ENCODE measurements around the gene RALA.
"Not testable (repeated sequence)": the region's sequence is repeated elsewhere in the genome, so short reads cannot be mapped to it uniquely, and the experiment has no call there.

The RALA gene

DNA sequence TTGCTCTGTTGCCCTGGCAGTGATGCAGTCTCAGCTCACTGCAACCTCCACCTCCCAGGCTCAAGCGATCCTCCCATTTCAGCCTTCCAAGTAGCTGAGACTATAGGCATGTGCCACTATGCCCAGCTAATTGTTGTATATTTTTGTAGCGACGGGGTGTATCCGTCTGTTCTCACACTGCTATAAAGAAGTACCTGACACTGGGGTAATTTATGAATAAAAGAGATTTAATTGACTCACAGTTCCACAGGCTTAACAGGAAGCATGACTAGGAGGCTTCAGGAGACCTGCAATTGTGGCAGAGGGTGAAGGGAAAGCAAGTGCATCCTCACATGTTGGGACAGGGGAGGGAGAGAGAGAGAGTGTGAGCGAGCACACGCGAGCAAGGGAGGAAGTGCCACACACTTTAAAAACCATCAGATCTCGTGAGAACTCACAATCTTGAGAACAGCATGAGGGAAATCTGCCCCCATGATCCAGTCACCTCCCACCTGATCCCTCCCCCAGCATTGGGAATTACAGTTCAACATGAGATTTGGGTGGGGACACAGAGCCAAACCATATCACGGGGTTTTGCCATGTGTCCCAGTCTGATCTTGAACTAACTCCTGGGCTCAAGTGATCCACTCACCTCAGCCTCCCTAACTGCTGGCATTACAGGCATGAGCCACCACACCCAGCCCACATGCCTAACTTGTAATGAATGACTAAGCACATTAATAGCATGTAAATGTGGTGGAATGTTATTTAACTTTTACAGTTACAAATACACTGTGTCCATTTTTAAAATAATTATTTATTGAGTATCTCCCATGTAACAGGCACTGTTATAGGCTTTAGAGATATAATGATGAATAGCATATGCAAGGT, 65.5 kb downstream of the RALA start:
- no peak for DNase-seq

DNA sequence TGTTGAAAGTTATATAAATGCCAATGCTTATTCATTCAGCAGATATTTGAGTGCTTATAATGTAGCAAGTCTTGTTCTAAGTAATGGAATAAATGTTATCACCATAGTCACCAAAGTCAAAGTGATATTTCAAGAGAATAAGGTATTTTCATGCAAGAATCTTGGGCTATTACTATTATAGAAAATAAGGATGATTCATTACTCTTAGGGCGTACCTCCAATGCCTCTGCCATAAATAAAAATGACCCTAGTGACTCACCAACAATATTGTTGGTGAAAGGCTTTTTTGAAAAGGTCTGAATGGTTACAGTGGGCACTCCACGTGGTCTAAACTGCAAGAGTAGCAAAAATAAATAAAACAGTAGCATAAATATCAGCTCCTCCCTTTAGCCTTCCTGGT, 68.4 kb downstream of the RALA start:
- DNase-seq: no peak

DNA sequence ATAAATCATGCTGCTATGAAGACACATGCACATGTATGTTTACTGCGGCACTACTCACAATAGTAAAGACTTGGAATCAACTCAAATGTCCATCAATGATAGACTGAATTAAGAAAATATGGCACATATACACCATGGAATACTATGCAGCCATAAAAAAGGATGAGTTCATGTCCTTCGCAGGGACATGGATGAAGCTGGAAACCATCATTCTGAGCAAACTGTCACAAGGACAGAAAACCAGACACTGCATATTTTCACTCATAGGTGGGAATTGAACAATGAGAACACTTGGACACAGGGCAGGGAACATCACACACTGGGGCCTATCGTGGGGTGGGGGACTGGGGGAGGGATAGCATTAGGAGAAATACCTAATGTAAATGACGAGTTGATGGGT, 69.7 kb downstream of the RALA start:
- DNase-seq: not testable (repeated sequence)

DNA sequence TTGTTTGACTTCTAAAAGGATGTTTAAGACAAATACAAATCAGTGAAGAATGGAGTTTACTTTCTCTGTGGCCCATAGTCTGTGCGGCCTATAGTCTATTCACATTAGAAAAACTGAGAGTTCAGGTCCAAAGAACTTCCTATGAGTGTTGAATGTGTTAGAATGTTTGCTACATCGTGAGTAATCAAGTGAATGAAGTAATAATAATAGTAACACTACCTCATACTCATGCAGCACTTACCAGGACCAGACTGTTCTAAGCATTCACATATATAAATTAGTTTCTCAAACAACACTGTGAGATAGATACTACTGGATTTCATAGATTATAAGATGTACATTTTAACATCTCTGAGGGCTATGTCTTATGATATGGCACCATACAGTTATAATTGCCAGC, 70.4 kb downstream of the RALA start:
- peak; percentile 14 for DNase-seq

DNA sequence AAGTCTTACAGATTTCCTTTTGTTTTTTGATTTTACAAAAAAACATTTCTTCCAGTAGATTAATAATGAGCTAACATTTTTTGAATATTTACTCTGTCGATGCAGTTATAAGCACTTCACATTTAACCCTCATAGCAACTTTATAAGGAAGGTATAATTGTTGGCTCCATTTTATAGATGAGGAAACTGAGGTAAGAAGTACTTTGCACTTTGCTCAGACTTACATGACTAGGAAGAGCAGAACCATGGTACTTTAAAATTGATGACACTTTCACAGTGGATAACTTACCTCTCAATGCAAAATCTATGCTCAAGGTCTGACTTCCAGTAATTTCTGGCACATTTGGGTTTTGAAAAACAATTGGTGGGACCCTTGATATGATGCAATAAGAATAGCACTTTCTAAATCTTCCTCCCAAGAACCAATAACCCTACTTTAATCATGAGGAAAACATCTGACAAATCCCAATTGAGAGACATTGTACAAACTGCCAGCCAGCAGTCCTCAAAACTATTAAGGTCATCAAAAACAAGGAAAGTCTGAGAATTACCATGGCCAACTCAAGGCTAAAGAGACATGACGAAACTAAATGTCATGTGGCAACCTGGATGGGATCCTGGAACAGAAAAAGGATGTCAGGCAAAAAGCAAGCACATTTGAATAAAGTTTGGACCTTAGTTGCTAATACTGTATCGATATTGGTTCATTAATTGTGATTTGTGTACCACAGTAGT, 72.6 kb downstream of the RALA start:
- DNase-seq: no peak

DNA sequence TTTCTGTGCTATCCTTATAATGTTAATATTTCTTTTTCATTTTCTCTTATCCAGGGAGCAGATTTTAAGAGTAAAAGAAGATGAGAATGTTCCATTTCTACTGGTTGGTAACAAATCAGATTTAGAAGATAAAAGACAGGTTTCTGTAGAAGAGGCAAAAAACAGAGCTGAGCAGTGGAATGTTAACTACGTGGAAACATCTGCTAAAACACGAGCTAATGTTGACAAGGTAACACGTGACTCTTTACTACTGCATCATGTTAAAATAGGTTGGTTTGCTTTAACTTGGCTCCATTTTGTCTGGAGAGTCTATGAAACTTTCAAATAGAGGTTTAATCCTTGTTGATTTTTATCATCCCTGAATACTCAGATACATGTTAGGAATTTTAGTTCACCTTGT, 73.3 kb downstream of the RALA start:
- no peak for DNase-seq

DNA sequence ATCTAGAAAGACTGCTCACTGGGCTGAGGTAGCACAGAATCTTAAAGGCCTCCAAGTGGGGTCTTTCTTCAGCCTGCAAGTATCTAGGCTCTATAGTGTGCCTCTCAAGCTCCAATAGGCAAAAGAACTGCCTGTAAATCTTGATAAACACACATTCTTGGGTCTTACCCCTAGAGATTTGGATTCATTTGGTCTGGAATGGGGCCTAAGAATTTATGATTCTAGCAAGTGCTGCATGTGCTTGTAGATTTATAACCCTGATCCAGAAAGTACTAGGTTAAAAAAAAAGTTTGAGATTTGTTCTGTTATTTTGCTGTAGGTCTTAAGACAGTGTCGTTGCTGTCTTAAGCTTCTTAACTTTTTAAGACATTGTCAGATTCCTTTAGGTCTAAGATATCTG, 74.1 kb downstream of the RALA start:
- DNase-seq: no peak

DNA sequence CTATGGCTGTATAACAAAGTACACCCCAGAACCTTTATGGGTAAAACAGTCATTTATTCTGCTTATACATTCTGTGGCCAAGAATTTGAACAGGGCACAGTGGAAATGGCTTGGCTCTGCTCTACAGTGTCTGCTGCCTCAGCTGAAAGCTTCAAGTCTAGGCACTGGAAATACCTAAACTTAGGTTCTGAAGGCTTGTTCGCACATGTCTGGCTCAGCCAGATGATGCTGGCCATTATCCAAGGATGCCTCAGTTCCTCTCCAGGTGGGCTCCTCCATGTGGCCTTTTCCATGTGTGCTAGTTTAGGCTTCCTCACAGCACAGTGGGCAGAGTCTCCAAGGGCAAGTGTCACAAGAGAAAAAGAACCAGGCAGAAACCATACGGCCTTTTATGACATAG, 76.8 kb downstream of the RALA start:
- DNase-seq: no peak

DNA sequence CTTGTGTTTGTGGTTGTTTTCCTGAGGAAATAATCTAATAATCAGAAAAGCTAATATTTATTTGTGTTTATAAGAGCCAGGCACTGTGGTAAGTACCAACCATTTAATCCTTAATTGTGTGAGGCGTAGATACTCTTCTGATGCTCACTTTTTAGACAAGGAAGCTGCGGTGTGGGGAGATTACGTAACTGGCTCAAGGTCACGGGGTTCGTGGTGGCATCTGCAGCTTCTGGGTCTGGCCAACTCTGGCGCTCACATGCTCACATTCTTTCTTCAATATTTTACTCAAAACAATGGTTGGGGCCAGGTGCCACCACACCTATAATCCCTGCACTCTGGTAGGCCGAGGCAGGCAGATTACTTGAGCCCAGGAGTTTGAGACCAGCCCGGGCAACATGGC, 77.6 kb downstream of the RALA start:
- peak; percentile 63 for DNase-seq

DNA sequence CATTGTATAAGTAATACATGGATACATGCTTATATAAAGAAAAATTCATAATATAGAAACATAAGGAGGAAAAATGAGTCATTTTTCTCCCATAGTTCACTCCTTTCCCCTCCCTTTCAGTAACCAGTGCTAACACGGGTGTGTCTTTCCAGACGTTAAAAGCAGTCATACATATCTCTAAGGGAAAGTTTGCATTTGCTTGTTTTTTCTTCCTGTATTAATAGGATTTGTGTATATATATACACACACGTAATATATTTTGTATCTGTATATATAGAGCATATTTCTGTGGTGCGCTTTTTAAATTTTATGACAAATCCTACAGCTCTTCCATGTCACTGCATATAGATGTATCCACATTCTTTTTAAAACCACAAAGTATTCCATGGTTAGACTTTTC, 78.8 kb downstream of the RALA start:
- DNase-seq: no peak

DNA sequence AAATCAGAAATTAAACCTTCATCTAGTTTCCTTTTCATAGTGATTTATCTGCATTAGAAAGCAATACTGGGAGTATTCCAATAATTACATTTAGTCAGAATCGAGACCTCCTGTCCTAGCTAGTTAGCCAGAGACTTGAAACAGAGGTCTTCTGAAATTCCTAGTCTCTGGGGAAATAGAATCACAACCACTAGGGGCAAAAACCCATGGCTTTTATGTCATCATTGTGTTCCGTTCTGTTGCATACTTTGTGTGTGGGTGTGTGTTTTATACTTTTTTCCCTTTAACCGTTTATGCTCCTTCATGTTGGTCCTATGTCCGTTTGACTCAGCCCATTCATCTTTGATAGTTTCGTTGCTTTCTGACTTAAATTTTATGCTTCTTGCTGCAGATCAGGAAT, 79.8 kb downstream of the RALA start:
- peak; percentile 41 for DNase-seq

DNA sequence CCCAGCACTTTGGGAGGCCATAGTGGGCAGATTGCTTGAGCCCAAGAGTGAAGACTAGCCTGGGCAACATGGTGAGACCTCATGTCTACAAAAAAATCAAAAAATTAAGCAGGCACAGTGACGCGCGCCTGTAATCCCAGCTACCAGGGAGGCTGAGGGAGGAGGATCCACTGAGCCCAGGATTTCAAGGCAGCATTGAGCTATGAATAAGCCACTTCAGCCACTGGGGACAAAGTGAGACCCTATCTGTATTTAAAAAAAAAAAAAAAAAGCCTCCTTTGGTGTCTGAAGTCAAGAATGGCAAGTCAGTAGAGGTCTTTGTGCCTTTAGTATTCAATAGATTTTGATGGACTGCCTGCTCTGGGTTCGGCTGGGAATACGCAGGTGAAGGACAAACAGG, 85.7 kb downstream of the RALA start:
- DNase-seq: no peak

DNA sequence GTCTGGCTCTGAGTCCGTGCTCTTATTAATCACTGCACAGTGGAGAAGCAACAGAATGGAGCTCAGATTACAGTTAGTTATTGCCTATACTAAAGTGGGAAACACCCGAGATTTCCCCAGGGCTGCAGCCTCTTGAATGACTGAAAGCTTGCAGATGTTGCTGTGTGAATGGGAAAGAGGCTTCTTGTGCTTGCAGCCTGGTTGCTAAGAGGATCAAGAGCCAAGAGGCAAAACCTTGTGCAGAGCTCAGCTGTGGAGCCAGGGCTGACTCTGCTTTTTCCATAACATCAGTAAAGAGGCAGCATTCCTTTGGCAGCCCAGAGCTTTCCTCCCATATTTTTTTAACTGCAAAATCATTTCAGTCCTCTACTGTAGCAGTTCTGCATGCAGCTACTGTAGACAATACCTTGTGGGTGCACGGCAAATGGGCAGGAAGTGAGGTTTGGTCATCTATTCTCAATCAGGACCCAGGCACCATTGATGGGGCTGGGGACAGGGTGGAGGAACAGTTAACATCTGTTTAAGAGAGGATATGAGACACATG, 86.5 kb downstream of the RALA start:
- DNase-seq: no peak

DNA sequence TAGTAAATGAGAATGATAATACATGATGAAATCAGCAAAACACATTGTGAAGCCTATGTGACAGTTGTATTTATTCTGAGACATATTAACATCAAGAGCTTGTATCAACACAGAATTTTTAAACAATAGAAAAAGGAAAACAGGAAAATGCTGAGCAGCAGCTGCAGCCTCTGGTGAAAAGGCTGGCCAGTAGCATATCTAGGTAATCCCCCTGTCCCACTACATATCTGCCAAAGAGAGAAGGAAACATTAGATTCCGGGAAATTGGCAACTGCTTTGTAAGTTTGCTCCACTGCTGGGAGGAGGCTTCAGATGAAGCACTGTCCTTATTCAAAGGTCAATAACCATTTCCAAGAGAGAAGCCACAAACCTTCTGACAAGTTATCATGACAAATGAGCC, 89.4 kb downstream of the RALA start:
- no peak for DNase-seq

DNA sequence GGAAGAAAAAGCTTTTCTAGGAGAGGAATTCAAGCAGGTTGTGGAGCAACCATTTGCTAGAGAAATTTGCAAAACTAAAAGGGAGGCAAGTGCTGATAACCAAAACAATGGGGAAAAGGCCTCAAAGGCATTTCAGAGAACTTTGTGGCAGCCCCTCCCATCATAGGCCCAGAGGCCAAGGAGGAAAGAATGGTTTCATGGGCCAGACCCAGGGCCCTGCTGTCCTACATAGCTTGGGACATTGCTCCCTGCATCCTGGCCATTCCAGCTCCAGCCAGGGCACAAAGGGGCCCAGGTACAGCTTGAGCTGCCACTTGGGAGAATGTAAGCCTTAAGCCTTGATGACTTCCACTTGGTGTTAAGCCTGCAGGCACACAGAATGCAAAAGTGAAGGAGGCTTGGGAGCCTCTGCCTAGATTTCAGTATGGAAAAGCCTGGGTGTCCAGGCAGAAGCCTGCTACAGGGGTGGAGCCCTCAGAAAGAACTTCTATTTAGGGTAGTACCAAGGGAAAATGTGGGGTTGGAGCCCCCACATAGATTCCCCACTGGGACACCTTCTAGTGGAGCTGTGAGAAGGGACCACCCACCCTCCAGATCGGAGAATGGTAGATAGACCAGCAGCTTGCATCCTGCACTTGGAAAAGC, 91.2 kb downstream of the RALA start:
- no peak for DNase-seq

DNA sequence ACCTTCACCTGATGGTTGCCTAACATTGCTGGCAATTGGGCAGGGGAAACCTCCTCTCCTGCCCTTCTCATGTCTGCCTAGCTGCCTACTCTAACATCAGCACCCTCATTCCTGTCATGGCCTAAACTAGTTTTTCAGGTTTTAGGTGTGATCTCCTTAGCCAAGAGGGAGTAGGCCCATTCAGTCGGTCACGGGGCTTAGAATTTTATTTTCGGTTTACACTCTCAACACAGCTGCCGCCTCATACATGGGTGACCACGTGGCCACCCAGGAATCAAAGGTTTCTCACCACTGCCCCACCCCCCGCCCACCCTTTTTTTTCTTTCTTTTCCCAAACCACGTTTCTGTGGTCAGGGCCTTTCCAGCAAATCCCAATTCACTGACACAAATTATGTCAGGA, 97.2 kb downstream of the RALA start:
- DNase-seq: no peak

DNA sequence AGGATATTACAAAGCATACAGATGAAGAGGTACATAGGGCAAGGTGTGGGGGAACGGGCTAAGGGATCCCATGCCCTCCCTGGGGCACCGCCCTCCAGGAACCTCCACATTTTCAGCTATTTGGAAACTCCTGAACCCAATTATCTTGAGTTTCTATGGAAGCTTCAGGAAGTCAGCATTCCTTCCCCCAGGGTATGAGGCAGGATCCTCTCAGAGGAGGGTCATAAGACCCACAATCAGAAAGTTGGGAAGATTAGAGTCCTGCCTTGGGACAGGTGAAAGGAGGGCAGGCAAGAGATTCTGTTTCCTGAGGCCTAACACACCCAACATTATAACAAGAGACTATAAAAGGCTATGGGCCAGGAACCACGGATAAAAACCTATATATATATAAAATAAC, 98.0 kb downstream of the RALA start:
- DNase-seq: no peak

DNA sequence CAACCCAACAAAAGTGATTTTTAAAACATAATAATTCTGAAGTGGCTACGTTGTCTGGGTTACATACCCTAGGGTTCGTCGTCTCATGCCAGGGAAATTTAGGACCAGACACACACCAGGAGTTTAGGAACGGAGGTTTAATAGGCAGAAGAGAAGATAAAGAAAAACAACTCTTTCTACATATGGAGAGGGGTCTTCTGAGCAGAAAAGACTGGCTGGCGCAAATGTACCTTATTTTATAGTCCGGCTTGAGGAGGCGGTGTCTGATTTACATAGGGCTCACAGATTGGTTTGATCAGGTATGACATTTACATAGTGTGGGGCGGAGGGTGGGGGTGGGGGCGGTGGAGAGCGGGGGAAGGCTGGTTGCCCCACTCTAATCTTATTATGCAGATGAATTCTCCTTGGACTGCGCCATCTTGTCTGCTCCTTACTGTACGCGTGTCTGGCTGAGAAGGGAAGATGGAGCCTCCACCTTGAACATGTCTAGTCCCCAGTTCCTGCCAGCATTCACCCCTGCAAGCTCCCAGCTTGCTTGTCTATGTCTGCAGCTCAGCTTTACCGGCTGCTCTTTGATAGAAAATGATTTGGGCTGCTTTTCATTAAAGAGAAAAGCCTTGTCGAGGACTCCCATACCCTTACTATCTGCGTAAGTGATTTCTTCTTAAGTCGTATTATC, 98.7 kb downstream of the RALA start:
- DNase-seq: no peak

DNA sequence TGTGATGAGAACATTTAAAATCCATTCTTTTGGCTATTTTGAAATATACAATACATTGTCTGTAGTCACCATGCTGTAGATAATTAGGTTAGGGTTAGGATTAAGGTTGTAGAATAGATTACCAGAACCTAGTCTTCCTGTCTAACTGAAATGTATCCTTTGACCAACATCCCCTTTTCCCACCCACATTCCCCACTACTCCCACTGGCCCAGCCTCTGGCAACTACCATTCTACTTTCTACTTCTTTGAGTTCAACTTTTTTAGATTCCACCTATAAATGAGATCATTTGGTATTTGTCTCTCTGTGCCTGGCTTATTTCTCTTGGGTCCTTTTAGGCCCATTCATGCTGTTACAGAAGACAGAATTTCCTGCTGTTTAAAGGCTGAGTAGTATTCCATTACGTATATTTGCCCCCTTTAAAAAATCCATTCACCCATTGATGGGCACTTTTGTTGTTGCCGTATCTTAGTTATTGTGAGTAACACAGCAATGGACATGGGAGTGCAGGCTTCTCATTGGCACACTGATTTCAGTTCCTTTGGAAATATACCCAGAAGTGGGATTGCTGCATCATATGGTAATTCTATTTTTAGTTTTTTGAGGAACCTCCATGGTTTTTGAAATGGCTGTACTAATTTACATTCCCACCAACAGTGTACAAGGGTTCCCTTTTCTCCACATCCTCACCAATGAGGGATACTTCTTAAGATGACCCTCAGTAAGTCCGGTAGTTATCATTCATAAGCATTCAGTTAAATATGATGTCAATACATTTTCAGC, 104.0 kb downstream of the RALA start:
- peak; percentile 74 for DNase-seq

DNA sequence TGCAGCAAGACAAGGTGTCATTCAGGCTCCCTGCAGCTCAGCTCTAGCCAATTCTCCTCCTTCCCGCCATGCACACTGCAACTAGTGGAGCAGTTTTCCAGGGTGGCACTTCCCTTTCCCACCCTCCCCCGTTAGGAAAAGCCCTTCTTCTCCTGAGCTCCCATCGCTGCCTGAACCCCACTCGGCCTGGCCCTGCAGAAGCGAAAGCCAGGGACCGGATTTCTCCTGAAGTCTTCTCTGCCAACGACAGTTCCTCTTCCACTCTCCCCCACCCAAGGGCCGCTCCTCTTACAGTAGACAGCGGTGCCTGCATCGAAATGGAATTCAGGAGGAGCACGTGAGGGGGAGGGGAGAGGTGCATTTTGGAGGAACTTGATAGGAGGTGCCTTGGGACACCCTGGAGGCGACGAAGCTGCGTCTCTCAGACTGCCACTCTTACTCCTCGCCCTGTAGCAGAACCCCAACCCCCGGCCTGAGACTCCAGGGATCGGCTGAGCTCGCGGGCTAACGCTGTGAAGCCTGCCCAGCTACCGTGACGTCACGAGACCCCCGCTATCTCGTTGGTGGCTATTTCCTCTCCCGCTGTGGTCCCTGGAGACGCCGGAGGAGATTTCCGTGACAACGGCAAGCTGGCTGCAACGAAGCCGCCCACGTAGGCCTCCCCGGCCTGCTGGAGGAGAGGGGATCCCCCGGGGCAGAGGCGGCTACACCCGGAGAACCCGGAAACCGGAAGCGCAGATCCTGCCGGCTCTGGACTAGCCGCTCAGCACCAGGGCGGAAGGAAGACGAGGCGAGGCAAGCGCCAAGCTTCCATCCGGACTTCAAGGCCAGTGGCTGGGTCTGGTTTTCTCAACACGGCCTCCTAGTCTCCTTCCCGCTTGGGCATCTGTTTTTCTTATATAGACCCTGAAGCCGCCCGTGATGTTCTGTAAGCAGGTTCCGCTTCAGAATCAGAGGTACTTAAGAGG, 109.7 kb downstream of the RALA start:
- peak; percentile 97 for DNase-seq
